ENCODE results near the gene SURF2.

Gene SURF2

GRCh38 chr9:133347985-133348717 lies 8.2 kb upstream of the SURF2 start, which contains the start of the genes MED22 and RPL7A:
Gene MED22, minus strand, starts transcription at chr9:133348131. Its CDS starts 1,469 bp downstream, at chr9:133346662.
Gene RPL7A, plus strand, starts transcription at chr9:133348218. Its CDS starts 26 bp downstream, at chr9:133348244.
- Histone ChIP-seq H3K27ac (ENCODE audit: low read depth, low read length) (peak within 1 kb of the TSS; percentile 98), H3K4me3 (ENCODE audit: low read depth, low read length) (peak within 1 kb of the TSS; percentile 78), H3K4me1 (ENCODE audit: control insufficient read depth, insufficient read depth, low read length) (peaks cover 11% of the 10 kb centered on the region; the same call in 1 of the 2 replicates), H3K27me3 (ENCODE audit: control insufficient read depth, insufficient read depth, low read length) (no peaks in the 10 kb centered on the region), H3K9ac (ENCODE audit: low read length) (peak within 1 kb of the TSS; percentile 100), H3K9me3 (ENCODE audit: control insufficient read depth, insufficient read depth, low read depth, low read length) (no peaks in the 10 kb centered on the region), H3K36me3 (ENCODE audit: control insufficient read depth, insufficient read depth, low read length) (peaks cover 81% of the 10 kb centered on the region)

GRCh38 chr9:133348718-133349573 lies 7.4 kb upstream of the SURF2 start:
- H3K36me3 ChIP-seq (ENCODE audit: control insufficient read depth, insufficient read depth, low read length): peaks cover 73% of the 10 kb centered on the region
- peak overlapping the region; percentile 78 for H3K4me3 ChIP-seq (ENCODE audit: low read depth, low read length)
- peak overlapping the region; percentile 100 for H3K9ac ChIP-seq (ENCODE audit: low read length)
- no peaks in the 10 kb centered on the region for H3K27me3 ChIP-seq (ENCODE audit: control insufficient read depth, insufficient read depth, low read length)
- H3K9me3 ChIP-seq (ENCODE audit: control insufficient read depth, insufficient read depth, low read depth, low read length): no peaks in the 10 kb centered on the region
- H3K4me1 ChIP-seq (ENCODE audit: control insufficient read depth, insufficient read depth, low read length): peaks cover 11% of the 10 kb centered on the region; the same call in 1 of the 2 replicates
- H3K27ac ChIP-seq (ENCODE audit: low read depth, low read length): peak overlapping the region; percentile 98

- no peaks in the 10 kb centered on the region for H3K27me3 ChIP-seq (ENCODE audit: control insufficient read depth, insufficient read depth, low read length)
- peak overlapping the region; percentile 78 for H3K4me3 ChIP-seq (ENCODE audit: low read depth, low read length)
- H3K4me1 ChIP-seq (ENCODE audit: control insufficient read depth, insufficient read depth, low read length): peaks cover 11% of the 10 kb centered on the region; the same call in 1 of the 2 replicates
- no peak overlapping the region for H3K9ac ChIP-seq (ENCODE audit: low read length)
- H3K36me3 ChIP-seq (ENCODE audit: control insufficient read depth, insufficient read depth, low read length): peaks cover 65% of the 10 kb centered on the region
- H3K9me3 ChIP-seq (ENCODE audit: control insufficient read depth, insufficient read depth, low read depth, low read length): no peaks in the 10 kb centered on the region
- no peak overlapping the region for H3K27ac ChIP-seq (ENCODE audit: low read depth, low read length)
These were observed 6.3 kb upstream of the SURF2 start for GRCh38 chr9:133349965-133350616.

GRCh38 chr9:133351526-133351907 lies 4.8 kb upstream of the SURF2 start:
- H3K9ac ChIP-seq (ENCODE audit: low read length): no peak overlapping the region
- H3K9me3 ChIP-seq (ENCODE audit: control insufficient read depth, insufficient read depth, low read depth, low read length): no peaks in the 10 kb centered on the region
- peaks cover 52% of the 10 kb centered on the region for H3K36me3 ChIP-seq (ENCODE audit: control insufficient read depth, insufficient read depth, low read length)
- peaks cover 7% of the 10 kb centered on the region; the same call in 1 of the 2 replicates for H3K4me1 ChIP-seq (ENCODE audit: control insufficient read depth, insufficient read depth, low read length)
- H3K27me3 ChIP-seq (ENCODE audit: control insufficient read depth, insufficient read depth, low read length): no peaks in the 10 kb centered on the region
- H3K27ac ChIP-seq (ENCODE audit: low read depth, low read length): no peak overlapping the region
- no peak overlapping the region for H3K4me3 ChIP-seq (ENCODE audit: low read depth, low read length)

GRCh38 chr9:133351908-133352634 lies 4.3 kb upstream of the SURF2 start:
- Histone ChIP-seq H3K27me3 (ENCODE audit: control insufficient read depth, insufficient read depth, low read length) (no peaks in the 10 kb centered on the region), H3K9me3 (ENCODE audit: control insufficient read depth, insufficient read depth, low read depth, low read length) (no peaks in the 10 kb centered on the region), H3K27ac (ENCODE audit: low read depth, low read length) (no peak overlapping the region), H3K36me3 (ENCODE audit: control insufficient read depth, insufficient read depth, low read length) (peaks cover 52% of the 10 kb centered on the region), H3K4me1 (ENCODE audit: control insufficient read depth, insufficient read depth, low read length) (0 out of 2 replicates have a peak, but pooled peaks cover 4% of the 10 kb centered on the region), H3K9ac (ENCODE audit: low read length) (no peak overlapping the region), H3K4me3 (ENCODE audit: low read depth, low read length) (no peak overlapping the region)

GRCh38 chr9:133352635-133353340 lies 3.6 kb upstream of the SURF2 start:
- no peaks in the 10 kb centered on the region for H3K27me3 ChIP-seq (ENCODE audit: control insufficient read depth, insufficient read depth, low read length)
- no peak overlapping the region for H3K27ac ChIP-seq (ENCODE audit: low read depth, low read length)
- no peak overlapping the region for H3K9ac ChIP-seq (ENCODE audit: low read length)
- peaks cover 57% of the 10 kb centered on the region for H3K36me3 ChIP-seq (ENCODE audit: control insufficient read depth, insufficient read depth, low read length)
- H3K9me3 ChIP-seq (ENCODE audit: control insufficient read depth, insufficient read depth, low read depth, low read length): no peaks in the 10 kb centered on the region
- no peak overlapping the region for H3K4me3 ChIP-seq (ENCODE audit: low read depth, low read length)
- 0 out of 2 replicates have a peak, but pooled peaks cover 12% of the 10 kb centered on the region for H3K4me1 ChIP-seq (ENCODE audit: control insufficient read depth, insufficient read depth, low read length)

- H3K4me3 ChIP-seq (ENCODE audit: low read depth, low read length): no peak overlapping the region
- H3K4me1 ChIP-seq (ENCODE audit: control insufficient read depth, insufficient read depth, low read length): 0 out of 2 replicates have a peak, but pooled peaks cover 12% of the 10 kb centered on the region
- H3K36me3 ChIP-seq (ENCODE audit: control insufficient read depth, insufficient read depth, low read length): peaks cover 58% of the 10 kb centered on the region
- no peak overlapping the region for H3K27ac ChIP-seq (ENCODE audit: low read depth, low read length)
- no peak overlapping the region for H3K9ac ChIP-seq (ENCODE audit: low read length)
- no peaks in the 10 kb centered on the region for H3K27me3 ChIP-seq (ENCODE audit: control insufficient read depth, insufficient read depth, low read length)
- H3K9me3 ChIP-seq (ENCODE audit: control insufficient read depth, insufficient read depth, low read depth, low read length): no peaks in the 10 kb centered on the region
These were observed 2.8 kb upstream of the SURF2 start for GRCh38 chr9:133353548-133353947.

- Histone ChIP-seq H3K9me3 (ENCODE audit: control insufficient read depth, insufficient read depth, low read depth, low read length) (no peaks in the 10 kb centered on the region), H3K27ac (ENCODE audit: low read depth, low read length) (no peak overlapping the region), H3K4me1 (ENCODE audit: control insufficient read depth, insufficient read depth, low read length) (0 out of 2 replicates have a peak, but pooled peaks cover 7% of the 10 kb centered on the region), H3K36me3 (ENCODE audit: control insufficient read depth, insufficient read depth, low read length) (peaks cover 54% of the 10 kb centered on the region), H3K9ac (ENCODE audit: low read length) (peak overlapping the region; percentile 3), H3K27me3 (ENCODE audit: control insufficient read depth, insufficient read depth, low read length) (no peaks in the 10 kb centered on the region), H3K4me3 (ENCODE audit: low read depth, low read length) (no peak overlapping the region)
These were observed 1.6 kb upstream of the SURF2 start for GRCh38 chr9:133354766-133355165.

GRCh38 chr9:133355881-133356357 lies 431 bp upstream of the SURF2 start:
- Histone ChIP-seq H3K9ac (ENCODE audit: low read length) (peak overlapping the region; percentile 87), H3K36me3 (ENCODE audit: control insufficient read depth, insufficient read depth, low read length) (peaks cover 54% of the 10 kb centered on the region), H3K9me3 (ENCODE audit: control insufficient read depth, insufficient read depth, low read depth, low read length) (no peaks in the 10 kb centered on the region), H3K4me1 (ENCODE audit: control insufficient read depth, insufficient read depth, low read length) (0 out of 2 replicates have a peak, but pooled peaks cover 7% of the 10 kb centered on the region), H3K27ac (ENCODE audit: low read depth, low read length) (no peak overlapping the region; the same call in 1 of the 2 replicates), H3K4me3 (ENCODE audit: low read depth, low read length) (peak overlapping the region; percentile 94), H3K27me3 (ENCODE audit: control insufficient read depth, insufficient read depth, low read length) (no peaks in the 10 kb centered on the region)

Data from HUES6 (cell line).